A549 (cell line): ENCODE measurements around the gene NDUFS4. TPM values are rescaled to one million over a fixed set of nuclear protein-coding genes. Genes with fewer than 3 reads are reported as not detected.
"Not testable (repeated sequence)": the region's sequence is repeated elsewhere in the genome, so short reads cannot be mapped to it uniquely, and the experiment has no call there.

Experiments used
- ATAC-seq, 2 experiments: fragments of 200-7000 bp in 1 of 2; fragments of >200 bp in 1 of 2; cut with Nextera tagmentation in 1 of 2; cut with Tn5 transposase in 1 of 2; 3 replicates each; pipeline versions ENCODE4 v1.8.0 to v1.9.1; 2018 to 2020; ENCODE audit warnings: mild to moderate bottlenecking in 1 of 2, moderate library complexity in 1 of 2
- CTCF ChIA-PET: fragments of 300-600 bp; sonication (Branson Sonifier 250); formaldehyde crosslinking; extraction: SDS; loops from one replicate; lab custom pipeline; 2021; ENCODE audit warnings: antibody characterized with exemption, inconsistent platforms; lab: Yijun Ruan, JAX
- POLR2A ChIA-PET: fragments of 350-600 bp; formaldehyde crosslinking; extraction: SDS; loops from one replicate; lab custom pipeline; 2021; ENCODE audit warnings: antibody characterized with exemption, inconsistent platforms; lab: Yijun Ruan, JAX
- DNase-seq, 2 experiments: peaks; one replicate each; pipeline versions ENCODE4 v3.0.0 to v3.0.0-alpha.2; 2011 to 2016; ENCODE audit warnings: low read depth in 1 of 2, low spot score in 1 of 2
- FAIRE-seq: peaks from 2 replicates; lab custom pipeline; 2011; peaks lifted over from hg19 to GRCh38; lab: Jason Lieb, UNC
- H3K27ac ChIP-seq, 2 experiments: fragments of >200 bp; sonication (Bioruptor Twin); formaldehyde crosslinking; 3 replicates each; pipeline ENCODE4 v1.5.1; 2016 to 2017
- H3K4me1 ChIP-seq: fragments of >200 bp; sonication (Bioruptor Twin); formaldehyde crosslinking; 3 replicates; pipeline ENCODE4 v1.6.1; 2016
- H3K4me2 ChIP-seq: fragments of >200 bp; sonication (Bioruptor Twin); formaldehyde crosslinking; 3 replicates; pipeline ENCODE4 v1.6.1; 2016
- H3K4me3 ChIP-seq: fragments of >200 bp; sonication (Bioruptor Twin); formaldehyde crosslinking; 3 replicates; pipeline ENCODE4 v1.5.1; 2016
- H3K9me3 ChIP-seq: fragments of >200 bp; sonication (Bioruptor Twin); formaldehyde crosslinking; 3 replicates; pipeline ENCODE4 v1.6.1; 2016
- CHD2 ChIP-seq: fragments of 150-350 bp; IDR thresholded peaks from 2 replicates; pipeline ENCODE4 v1.6.1; 2014; ENCODE audit warnings: low read length; ENCODE audit not compliant: partially characterized antibody
- CHD4 ChIP-seq: fragments of 200-600 bp; sonication (generic); IDR thresholded peaks from 2 replicates; pipeline ENCODE4 v1.6.1; 2016; ENCODE audit warnings: antibody characterized with exemption, mild to moderate bottlenecking, borderline replicate concordance
- HDAC2 ChIP-seq: fragments of 200-600 bp; sonication (generic); IDR thresholded peaks from 2 replicates; pipeline ENCODE4 v1.6.1; 2016
- HEYL ChIP-seq: fragments of 250-450 bp; sonication (Bioruptor Pico); IDR thresholded peaks from 2 replicates; pipeline ENCODE4 v1.8.0; 2021; ENCODE audit warnings: mild to moderate bottlenecking, moderate library complexity
- HOXA7 ChIP-seq: fragments of 250-450 bp; sonication (Bioruptor Pico); IDR thresholded peaks from 2 replicates; pipeline ENCODE4 v1.5.0; 2020; ENCODE audit warnings: mild to moderate bottlenecking, moderate library complexity
- HOXB13 ChIP-seq: fragments of 250-450 bp; sonication (Bioruptor Pico); IDR thresholded peaks from 2 replicates; pipeline ENCODE4 v1.5.0; 2020; ENCODE audit warnings: low read depth, mild to moderate bottlenecking, moderate library complexity
- HOXB5 ChIP-seq: fragments of 250-450 bp; sonication (Bioruptor Pico); IDR thresholded peaks from 2 replicates; pipeline ENCODE4 v1.5.0; 2020; ENCODE audit warnings: mild to moderate bottlenecking, moderate library complexity
- KDM1A ChIP-seq: fragments of 200-600 bp; sonication (generic); IDR thresholded peaks from 2 replicates; pipeline ENCODE4 v1.6.1; 2016; ENCODE audit warnings: low read depth, mild to moderate bottlenecking
- MAZ ChIP-seq: fragments of 150-350 bp; IDR thresholded peaks from 2 replicates; pipeline ENCODE4 v1.6.1; 2014; ENCODE audit warnings: antibody characterized with exemption, low read depth, low read length, borderline replicate concordance
- NR3C1 ChIP-seq: fragments of >200 bp; sonication (Bioruptor Twin); formaldehyde crosslinking; IDR thresholded peaks from 3 replicates; pipeline ENCODE4 v1.6.1; 2017
- POLR2AphosphoS2 ChIP-seq: conservative IDR thresholded peaks from 2 replicates; pipeline ENCODE4 v1.6.1; 2012; ENCODE audit warnings: low read length, improper control_type of control experiment, inconsistent platforms
- RNF2 ChIP-seq: fragments of 200-600 bp; sonication (generic); IDR thresholded peaks from 2 replicates; pipeline ENCODE4 v1.6.1; 2016; ENCODE audit warnings: low read depth, mild to moderate bottlenecking, antibody characterized with exemption, moderate library complexity, borderline replicate concordance
- SMC3 ChIP-seq: fragments of >200 bp; sonication (Bioruptor Twin); formaldehyde crosslinking; IDR thresholded peaks from 3 replicates; pipeline ENCODE4 v1.6.1; 2018; ENCODE audit warnings: inconsistent platforms
- TFCP2L1 ChIP-seq: fragments of 250-450 bp; sonication (Bioruptor Pico); IDR thresholded peaks from 2 replicates; pipeline ENCODE4 v1.5.0; 2021; ENCODE audit warnings: mild to moderate bottlenecking
- ZNF302 ChIP-seq: fragments of 250-450 bp; sonication (Bioruptor Pico); IDR thresholded peaks from 2 replicates; pipeline ENCODE4 v1.9.0; 2021; ENCODE audit warnings: inconsistent platforms, mild to moderate bottlenecking, moderate library complexity
- WGBS: methylation state at CpG from one replicate; pipeline ENCODE4 v1.1.6; 2017; ENCODE audit errors: missing lambda C conversion rate; 5-methylcytosine and 5-hydroxymethylcytosine counted together
- polyA plus RNA-seq, 4 experiments: library from polyadenylated mRNA; depleted of rRNA in 3 of 4; stranded (reverse); fragments of >200 nt; fragmentation: RNase III in 1 of 4; extraction: RNeasy Plus Mini Kit Qiagen cat#74134 plus additional on column Dnase treatment in 1 of 4; gene quantifications; 2 replicates in 3 of 4; 3 replicates in 1 of 4; pipeline ENCODE4 v1.2.3, GENCODE V29; 2011 to 2017
- TF ChIP-seq, protein P1 (sequence below): fragments of >200 bp; sonication (Bioruptor Twin); formaldehyde crosslinking; IDR thresholded peaks from 3 replicates; pipeline ENCODE4 v1.6.1; 2016
- TF ChIP-seq, protein P2 (sequence below): fragments of 250-450 bp; sonication (Bioruptor Pico); IDR thresholded peaks from 2 replicates; pipeline ENCODE4 v1.5.0; 2020; ENCODE audit warnings: low read depth, mild to moderate bottlenecking, moderate library complexity
- TF ChIP-seq, protein P3 (sequence below): IDR thresholded peaks from 2 replicates; pipeline ENCODE4 v1.6.1; 2012

Gene NDUFS4
- polyA plus RNA-seq, 2 of the 4 experiments (the other 2 are of a cell fraction): 163 to 260 TPM

DNA sequence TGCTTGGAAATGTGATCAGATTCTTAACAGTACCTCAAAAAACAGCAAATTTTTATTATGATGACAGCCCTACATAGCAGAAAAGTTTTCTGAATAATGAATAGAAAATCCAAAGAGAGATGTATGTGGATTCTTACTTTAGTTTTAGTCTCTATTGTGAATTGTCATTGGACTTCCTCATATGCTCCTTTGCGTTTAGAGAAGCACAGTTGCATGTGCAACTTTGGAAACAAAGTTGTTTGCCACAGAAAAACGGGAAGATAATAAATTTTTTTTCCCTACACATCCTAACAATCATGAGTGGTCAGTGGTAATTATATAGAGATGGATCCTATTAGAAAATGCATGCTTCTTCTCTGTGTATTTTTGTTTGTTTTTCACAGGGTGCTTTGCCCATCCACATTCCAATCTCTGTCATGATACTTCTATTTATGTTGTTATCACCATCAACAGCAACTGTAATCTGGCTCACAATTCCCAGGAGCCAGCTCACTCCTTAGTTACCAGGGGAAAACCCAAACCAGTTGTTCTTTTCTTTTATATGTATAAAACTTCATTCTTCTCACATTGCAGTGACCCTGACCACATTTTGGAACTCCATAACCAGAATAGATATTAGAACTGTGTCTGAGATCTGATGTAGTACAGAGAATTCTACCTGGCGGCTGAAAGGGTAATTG, 118.7 kb downstream of the NDUFS4 start:
- no peak for ATAC-seq
- TF ChIP-seq, protein P1, sequence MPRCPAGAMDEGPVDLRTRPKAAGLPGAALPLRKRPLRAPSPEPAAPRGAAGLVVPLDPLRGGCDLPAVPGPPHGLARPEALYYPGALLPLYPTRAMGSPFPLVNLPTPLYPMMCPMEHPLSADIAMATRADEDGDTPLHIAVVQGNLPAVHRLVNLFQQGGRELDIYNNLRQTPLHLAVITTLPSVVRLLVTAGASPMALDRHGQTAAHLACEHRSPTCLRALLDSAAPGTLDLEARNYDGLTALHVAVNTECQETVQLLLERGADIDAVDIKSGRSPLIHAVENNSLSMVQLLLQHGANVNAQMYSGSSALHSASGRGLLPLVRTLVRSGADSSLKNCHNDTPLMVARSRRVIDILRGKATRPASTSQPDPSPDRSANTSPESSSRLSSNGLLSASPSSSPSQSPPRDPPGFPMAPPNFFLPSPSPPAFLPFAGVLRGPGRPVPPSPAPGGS: no peak
- TF ChIP-seq NR3C1 (no peak), TFCP2L1 (CRISPR knock-in tag) (no peak)
- no peak for FAIRE-seq
- ChIA-PET CTCF (no interaction called here), POLR2A (no interaction called here)
- no peak overlapping the region for H3K27ac ChIP-seq
- DNase-seq: peak in 1 of 2 experiments; percentile 30
- H3K4me3 ChIP-seq: no peak overlapping the region
- no peak overlapping the region for H3K4me2 ChIP-seq
- no peaks in the 10 kb centered on the region for H3K9me3 ChIP-seq
- WGBS: 69% methylated on average over 3 of the region's 3 CpGs
- H3K4me1 ChIP-seq: no peaks in the 10 kb centered on the region

DNA sequence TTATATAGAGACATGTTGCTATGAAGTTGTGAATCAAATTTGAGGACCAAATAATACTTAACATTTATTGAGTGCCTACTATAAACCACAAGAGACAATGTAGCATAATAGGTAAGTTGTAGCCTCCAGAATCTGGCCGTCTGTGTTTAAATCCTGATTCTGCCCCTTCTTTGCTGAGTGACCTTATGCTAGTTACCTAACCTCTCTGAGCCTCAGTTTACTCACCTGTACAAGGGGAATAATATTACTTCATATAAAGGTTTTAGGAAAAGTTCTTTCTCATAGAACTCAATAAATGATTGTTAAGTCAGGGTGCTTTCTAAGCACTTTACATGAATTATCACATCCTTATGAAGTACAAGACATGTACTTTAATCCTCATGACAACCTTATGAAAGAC, 120.6 kb downstream of the NDUFS4 start:
- 95% methylated on average over 1 of the region's 1 CpG for WGBS
- no peak for ATAC-seq
- TF ChIP-seq, protein P2, sequence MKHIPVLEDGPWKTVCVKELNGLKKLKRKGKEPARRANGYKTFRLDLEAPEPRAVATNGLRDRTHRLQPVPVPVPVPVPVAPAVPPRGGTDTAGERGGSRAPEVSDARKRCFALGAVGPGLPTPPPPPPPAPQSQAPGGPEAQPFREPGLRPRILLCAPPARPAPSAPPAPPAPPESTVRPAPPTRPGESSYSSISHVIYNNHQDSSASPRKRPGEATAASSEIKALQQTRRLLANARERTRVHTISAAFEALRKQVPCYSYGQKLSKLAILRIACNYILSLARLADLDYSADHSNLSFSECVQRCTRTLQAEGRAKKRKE (CRISPR knock-in tag): no peak
- no peak for TF ChIP-seq HEYL (CRISPR knock-in tag)
- TF ChIP-seq, all 56 proteins: peak for 0
- FAIRE-seq: peak; percentile 13
- DNase-seq: no peak
- Histone ChIP-seq H3K4me3 (no peak overlapping the region), H3K9me3 (no peaks in the 10 kb centered on the region), H3K27ac (no peak overlapping the region), H3K4me1 (no peaks in the 10 kb centered on the region), H3K4me2 (no peak overlapping the region)
- CTCF ChIA-PET: no interaction called here
- POLR2A ChIA-PET: no interaction called here

DNA sequence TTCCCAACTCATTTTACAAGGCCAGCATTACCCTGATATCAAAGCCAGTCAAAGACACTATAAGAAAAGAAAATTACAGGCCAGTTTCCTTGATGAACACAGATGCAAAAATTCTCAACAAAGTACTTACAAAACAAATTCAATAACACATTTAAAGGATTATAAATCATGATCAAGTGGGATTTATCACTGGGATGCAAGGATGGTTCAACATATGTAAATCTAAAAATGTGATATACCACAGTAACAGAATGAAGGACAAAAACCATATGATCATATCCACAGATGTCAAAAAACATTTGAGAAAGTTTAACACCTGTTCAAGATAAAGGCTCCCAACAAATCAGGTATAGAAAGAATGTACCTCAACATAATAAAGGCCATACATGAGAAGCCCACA, 130.6 kb downstream of the NDUFS4 start:
- CTCF ChIA-PET: no interaction called here
- no peak overlapping the region for H3K27ac ChIP-seq
- TF ChIP-seq MAZ (no peak), HDAC2 (no peak), HOXB13 (CRISPR knock-in tag) (no peak)
- TF ChIP-seq, all 56 proteins: peak for 0
- FAIRE-seq (no peak), ATAC-seq (no peak), DNase-seq (no peak)
- peaks cover 24% of the 10 kb centered on the region; the same call in 2 of the 3 replicates for H3K9me3 ChIP-seq
- no peak overlapping the region for H3K4me3 ChIP-seq
- POLR2A ChIA-PET: no interaction called here
- no peak overlapping the region for H3K4me2 ChIP-seq
- no peaks in the 10 kb centered on the region for H3K4me1 ChIP-seq

DNA sequence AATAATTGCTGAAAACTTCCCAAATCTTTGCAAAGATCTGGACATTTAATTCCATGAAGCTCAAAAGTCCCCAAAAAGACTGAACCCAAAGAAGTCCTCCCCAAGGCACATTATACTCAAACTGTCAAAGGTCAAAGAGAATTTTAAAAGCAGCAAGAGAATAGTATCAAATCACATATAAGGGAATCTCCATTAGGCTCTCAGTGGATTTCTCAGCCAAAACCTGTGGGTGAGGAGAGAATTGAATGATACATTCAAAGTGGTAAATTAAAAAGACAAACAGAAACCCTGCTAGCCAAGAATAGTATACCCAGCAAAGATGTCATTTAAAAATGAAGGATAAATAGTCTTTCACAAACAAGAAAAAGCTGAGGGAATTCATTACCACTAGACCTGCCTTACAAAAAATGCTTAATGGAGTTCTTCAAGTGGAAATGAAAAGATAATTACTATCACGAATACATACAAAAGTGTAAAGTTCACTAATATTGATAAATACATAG, 134.1 kb downstream of the NDUFS4 start:
- no peak overlapping the region for H3K4me2 ChIP-seq
- CTCF ChIA-PET: interaction anchor here (1.5 kb wide), 1 partner anchor 10 kb away, joined by 4 read pairs; no protein-coding TSS in a partner anchor
- 74% methylated on average over 1 of the region's 1 CpG for WGBS
- no peaks in the 10 kb centered on the region for H3K4me1 ChIP-seq
- ATAC-seq (no peak), DNase-seq (no peak), FAIRE-seq (no peak)
- peaks cover 24% of the 10 kb centered on the region; the same call in 2 of the 3 replicates for H3K9me3 ChIP-seq
- TF ChIP-seq KDM1A (no peak), HOXA7 (CRISPR knock-in tag) (no peak), RNF2 (no peak), SMC3 (no peak), POLR2AphosphoS2 (no peak), CHD2 (no peak), ZNF302 (CRISPR knock-in tag) (no peak), CHD4 (no peak), HOXB5 (no peak)
- TF ChIP-seq, protein P3, sequence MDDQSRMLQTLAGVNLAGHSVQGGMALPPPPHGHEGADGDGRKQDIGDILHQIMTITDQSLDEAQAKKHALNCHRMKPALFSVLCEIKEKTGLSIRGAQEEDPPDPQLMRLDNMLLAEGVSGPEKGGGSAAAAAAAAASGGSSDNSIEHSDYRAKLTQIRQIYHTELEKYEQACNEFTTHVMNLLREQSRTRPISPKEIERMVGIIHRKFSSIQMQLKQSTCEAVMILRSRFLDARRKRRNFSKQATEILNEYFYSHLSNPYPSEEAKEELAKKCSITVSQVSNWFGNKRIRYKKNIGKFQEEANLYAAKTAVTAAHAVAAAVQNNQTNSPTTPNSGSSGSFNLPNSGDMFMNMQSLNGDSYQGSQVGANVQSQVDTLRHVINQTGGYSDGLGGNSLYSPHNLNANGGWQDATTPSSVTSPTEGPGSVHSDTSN: no peak
- TF ChIP-seq, all 56 proteins: peak for 0
- Histone ChIP-seq H3K4me3 (no peak overlapping the region), H3K27ac (no peak overlapping the region)
- POLR2A ChIA-PET: no interaction called here

DNA sequence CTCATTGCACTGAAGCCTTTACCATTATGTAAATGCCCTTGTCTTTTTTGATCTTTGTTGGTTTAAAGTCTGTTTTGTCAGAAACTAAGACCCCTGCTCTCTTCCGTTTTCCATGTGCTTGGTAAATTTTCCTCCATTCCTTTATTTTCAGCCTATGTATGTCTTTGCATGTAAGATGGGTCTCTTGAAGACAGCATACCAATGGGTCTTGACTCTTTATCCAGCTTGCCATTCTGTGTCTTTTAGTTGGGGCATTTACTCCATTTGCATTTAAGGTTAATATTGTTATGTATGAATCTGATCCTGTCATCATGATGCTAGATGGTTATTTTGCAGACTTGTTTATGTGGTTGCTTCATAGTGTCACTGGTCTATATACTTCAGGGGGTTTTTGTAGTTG, 150.0 kb downstream of the NDUFS4 start:
- DNase-seq, H3K4me2 ChIP-seq, H3K27ac ChIP-seq, ATAC-seq, H3K9me3 ChIP-seq, POLR2A ChIA-PET, FAIRE-seq, H3K4me1 ChIP-seq, H3K4me3 ChIP-seq: not testable (repeated sequence)
- WGBS: 88% methylated on average over 1 of the region's 1 CpG
- CTCF ChIA-PET: interaction anchor here (1.2 kb wide), 1 partner anchor 17 kb away, joined by 4 read pairs; no protein-coding TSS in a partner anchor
